ENCODE measurements around the gene ST3GAL4.

DNA sequence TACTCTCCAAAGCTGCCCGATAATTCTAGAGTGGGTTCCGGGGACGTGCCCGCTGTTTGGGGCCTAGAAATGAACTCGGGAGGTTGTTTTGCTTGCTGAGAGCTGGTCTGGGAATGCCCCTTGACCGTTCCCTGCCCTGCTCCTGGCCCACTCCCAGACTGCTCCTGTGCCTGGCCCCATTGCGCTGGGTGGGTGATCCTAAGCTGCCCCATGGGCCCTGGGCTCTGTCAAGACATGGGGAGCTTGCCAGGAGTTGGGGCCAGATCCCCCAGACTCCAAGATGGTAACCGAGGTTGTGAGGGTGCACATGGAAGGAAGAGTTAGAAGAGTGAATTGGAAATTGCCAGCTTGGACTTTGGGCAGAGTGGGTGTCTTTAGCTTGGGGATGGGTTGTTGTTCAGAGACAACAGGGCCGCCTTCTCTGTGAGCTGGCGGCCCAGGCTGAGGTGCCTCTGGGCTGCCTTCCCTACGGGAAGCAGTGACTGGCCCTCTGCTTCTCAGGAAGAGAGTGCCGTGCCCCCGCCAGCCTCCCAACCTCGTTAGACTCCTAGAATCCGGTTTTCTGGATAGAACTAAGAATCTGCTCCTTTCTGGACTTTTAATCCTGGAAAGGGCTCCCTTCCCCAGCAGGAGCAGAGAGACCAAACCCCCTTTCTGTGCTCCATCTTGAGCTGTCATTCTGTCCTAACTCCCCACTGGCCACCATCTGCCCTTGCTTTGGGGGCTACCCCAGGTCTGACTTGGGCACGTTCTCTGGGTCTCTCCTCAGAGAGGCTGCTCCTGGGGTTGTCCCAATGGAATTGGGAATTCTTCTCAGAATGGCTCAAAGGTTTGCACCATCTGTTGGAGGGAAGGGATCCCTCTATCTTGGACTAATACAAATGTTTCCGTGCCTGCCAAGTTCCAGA lies 1.8 kb downstream of the ST3GAL4 start:
- TF ChIP-seq ZBTB1 (CRISPR knock-in tag; IDR thresholded peaks at IDR 0.05; ENCODE audit: borderline replicate concordance, low read depth), result no peak
- TF ChIP-seq, protein P1, sequence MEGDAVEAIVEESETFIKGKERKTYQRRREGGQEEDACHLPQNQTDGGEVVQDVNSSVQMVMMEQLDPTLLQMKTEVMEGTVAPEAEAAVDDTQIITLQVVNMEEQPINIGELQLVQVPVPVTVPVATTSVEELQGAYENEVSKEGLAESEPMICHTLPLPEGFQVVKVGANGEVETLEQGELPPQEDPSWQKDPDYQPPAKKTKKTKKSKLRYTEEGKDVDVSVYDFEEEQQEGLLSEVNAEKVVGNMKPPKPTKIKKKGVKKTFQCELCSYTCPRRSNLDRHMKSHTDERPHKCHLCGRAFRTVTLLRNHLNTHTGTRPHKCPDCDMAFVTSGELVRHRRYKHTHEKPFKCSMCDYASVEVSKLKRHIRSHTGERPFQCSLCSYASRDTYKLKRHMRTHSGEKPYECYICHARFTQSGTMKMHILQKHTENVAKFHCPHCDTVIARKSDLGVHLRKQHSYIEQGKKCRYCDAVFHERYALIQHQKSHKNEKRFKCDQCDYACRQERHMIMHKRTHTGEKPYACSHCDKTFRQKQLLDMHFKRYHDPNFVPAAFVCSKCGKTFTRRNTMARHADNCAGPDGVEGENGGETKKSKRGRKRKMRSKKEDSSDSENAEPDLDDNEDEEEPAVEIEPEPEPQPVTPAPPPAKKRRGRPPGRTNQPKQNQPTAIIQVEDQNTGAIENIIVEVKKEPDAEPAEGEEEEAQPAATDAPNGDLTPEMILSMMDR (IDR thresholded peaks at IDR 0.05 in 2 of 3, conservative IDR thresholded peaks at IDR 0.05 in 1 of 3; ENCODE audit: insufficient read depth in 2 of 3, low read depth in 1 of 3, low read length in 3 of 3), result no peak
- no peak for TF ChIP-seq TCF7L2 (IDR thresholded peaks at IDR 0.05; ENCODE audit: low read depth, low read length)
- TF ChIP-seq CREB1 (IDR thresholded peaks at IDR 0.05), result no peak
- TF ChIP-seq CREB1 (CRISPR knock-in tag; IDR thresholded peaks at IDR 0.05), result no peak
- TF ChIP-seq TRIM28 (IDR thresholded peaks at IDR 0.05), result no peak
- no peak for TF ChIP-seq HDGF (IDR thresholded peaks at IDR 0.05)
- no peak for TF ChIP-seq POLR2AphosphoS5 (IDR thresholded peaks at IDR 0.05; ENCODE audit: control insufficient read depth, insufficient read depth, low read depth, low read length)

Data from K562 (cell line).